Ammon's horn (tissue), 1 donor: ENCODE data around the gene ATRIP.
"Not testable (repeated sequence)": the region's sequence is repeated elsewhere in the genome, so short reads cannot be mapped to it uniquely, and the experiment has no call there.

Experiments
- DNase-seq: peaks from one replicate; pipeline ENCODE4 v3.0.0-alpha.2; 2016; ENCODE audit warnings: low spot score

The ATRIP gene

GRCh38 chr3:48469046-48469915 is 22.7 kb downstream of the ATRIP start:
- no peak for DNase-seq

- no peak for DNase-seq
These were observed 23.7 kb downstream of the ATRIP start for GRCh38 chr3:48470286-48470685.

GRCh38 chr3:48472673-48472922 is 26.1 kb downstream of the ATRIP start:
- no peak for DNase-seq

DNA sequence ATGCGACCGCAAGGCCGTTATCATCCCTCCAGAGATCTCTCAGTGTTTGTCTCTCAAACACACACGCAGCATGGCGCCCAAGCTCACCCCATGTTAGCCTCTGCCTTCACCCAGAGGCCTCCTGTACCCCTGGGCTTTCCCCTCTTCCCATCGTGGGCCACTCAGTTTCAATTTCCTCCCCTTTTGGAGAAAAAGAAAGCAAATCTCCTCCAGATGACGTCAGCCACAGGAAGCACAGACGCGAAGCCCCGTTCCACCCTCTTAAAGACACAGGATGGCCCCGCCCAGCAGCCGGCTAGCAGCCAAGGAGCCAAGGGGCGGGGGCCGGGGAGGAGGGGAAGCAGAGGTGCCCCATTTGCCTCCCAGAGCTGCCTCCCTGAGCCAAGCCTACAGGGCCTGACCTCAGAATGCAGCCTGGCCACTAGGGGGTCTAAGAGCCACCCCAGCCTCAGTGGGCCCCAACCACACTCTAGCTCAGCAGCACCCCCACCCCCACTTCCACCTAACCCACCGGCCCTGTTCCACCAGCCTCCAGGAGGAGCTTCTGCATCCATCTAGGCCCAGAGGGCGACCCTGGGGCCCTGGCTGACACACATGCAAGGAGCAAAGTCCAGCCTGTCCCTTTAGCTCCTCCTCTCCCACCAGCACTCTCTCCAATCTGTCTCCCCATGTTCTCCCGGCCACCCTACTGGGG is 26.5 kb downstream of the ATRIP start:
- peak; percentile 94 for DNase-seq

DNA sequence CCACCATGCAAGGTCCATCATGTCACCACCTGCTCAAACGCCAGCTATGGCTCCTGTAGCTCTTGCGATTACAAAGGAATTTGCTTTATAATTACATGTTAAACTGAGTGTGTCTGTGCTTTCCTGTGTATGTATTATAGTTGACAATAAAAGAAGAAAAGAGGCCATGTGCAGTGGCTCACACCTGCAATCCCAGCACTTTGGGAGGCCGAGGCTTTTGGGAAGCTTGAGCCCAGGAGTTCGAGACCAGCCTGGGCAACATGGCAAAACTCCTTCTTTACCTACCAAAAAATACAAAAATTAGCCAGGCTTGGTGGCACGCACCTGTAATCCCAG is 27.0 kb downstream of the ATRIP start:
- DNase-seq: no peak

GRCh38 chr3:48474031-48474430 is 27.5 kb downstream of the ATRIP start:
- DNase-seq: not testable (repeated sequence)

DNA sequence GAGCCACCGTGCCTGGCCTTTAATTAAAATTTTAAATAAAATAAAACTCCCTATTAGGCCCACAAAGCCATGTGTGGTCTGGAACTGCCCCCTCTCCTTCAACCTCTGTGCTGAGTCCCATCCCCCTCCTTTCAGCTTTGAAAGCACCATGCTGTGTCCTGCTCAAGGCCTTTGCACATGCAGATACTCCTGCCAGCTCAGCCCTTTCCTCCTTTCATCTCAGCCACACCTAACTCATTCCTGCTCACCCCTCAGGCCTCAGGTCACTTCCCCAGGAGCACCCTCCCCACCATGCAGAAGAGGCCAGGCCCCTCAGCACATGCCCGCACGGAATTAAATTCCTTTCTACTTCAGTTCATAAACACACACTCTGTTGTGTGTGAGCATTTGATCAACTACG is 28.1 kb downstream of the ATRIP start:
- DNase-seq: no peak

- no peak for DNase-seq
These were observed 28.7 kb downstream of the ATRIP start for GRCh38 chr3:48475188-48475587.

DNA sequence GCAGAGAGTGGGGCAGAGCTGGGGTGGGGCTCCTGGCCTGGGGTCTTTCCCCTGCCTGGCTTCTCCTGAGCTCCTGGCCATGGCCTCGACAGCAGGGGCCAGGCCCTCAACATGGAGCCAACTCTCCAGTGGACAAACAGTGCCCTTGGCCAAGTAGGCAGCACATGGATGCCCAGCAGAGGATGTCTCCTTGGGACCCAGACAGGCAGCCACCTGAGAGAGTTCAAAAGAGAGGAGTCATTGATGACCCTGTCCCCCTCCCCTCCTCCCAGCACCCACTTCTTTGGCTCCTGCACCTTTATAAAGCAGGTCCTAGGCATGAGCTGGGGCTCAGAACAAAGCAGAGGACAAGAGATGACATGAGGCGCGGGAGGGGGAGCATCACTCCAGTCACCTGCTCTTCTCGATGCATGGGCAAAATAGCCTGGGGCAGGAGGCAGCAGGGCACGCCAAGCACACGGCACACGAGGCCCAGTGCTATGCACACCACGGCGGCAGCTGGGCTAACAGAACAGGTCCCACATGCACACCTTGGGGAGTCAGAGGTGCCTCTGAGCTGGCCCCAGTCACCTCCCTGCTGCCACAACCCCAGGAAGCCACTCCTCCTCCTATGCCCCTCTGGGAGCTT is 30.0 kb downstream of the ATRIP start:
- DNase-seq: no peak

GRCh38 chr3:48477959-48478520 is 31.5 kb downstream of the ATRIP start:
- DNase-seq: no peak

DNA sequence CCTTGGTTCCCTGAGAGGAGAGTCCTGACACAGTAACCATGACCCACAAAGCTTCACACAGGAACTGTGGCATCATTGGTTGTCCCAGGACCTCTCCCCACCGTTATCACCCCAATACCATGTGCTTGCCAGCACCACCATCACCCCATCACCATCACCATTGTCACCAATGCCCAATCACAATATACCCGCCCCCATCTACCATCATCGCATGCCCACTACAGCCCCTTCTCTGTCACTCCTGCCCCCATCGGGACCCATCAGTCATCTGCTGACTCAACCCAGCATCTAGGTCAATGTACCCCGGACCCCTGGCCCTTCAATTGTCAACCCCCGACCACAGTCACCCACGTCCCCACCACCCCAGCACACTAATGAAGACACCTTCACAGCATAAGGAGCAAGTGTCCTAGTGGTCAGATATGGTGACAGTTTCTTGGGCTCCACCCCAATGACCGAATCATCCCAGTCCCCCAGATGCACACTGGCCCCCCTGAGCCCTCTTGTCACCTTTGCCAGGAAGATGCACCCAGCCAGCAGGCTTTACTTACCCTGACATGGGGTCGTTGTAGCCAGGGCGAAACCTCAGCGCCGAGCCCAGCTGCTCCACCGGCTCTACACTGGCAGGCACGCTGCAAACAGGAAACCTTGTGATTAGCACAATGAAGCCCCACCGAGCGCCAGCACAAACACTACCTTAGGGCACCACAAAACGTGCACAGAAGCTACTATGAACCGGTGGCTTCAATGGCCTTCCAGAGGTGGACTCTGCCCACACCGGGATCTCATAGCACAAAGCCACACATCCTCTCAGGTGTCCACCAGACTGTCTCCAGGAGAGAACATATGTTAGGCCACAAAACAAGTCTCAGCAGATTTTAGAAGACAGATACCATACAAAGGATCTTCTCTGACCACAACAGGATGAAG is 32.4 kb downstream of the ATRIP start:
- no peak for DNase-seq

- not testable (repeated sequence) for DNase-seq
These were observed 34.4 kb downstream of the ATRIP start for GRCh38 chr3:48480891-48481290.

DNA sequence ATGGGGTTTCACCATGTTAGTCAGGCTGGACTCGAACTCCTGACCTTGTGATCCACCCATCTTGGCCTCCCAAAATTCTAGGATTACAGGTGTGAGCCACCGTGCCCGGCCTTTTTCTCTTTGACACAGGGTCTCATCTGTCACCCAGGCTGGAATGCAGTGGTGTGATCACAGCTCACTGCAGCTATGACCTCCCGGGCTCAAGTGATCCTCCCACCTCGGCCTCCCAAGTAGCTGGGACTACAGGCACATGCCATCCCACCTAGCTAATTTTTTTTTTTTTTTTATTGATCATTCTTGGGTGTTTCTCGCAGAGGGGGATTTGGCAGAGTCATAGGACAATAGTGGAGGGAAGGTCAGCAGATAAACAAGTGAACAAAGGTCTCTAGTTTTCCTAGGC is 36.3 kb downstream of the ATRIP start:
- DNase-seq: not testable (repeated sequence)

DNA sequence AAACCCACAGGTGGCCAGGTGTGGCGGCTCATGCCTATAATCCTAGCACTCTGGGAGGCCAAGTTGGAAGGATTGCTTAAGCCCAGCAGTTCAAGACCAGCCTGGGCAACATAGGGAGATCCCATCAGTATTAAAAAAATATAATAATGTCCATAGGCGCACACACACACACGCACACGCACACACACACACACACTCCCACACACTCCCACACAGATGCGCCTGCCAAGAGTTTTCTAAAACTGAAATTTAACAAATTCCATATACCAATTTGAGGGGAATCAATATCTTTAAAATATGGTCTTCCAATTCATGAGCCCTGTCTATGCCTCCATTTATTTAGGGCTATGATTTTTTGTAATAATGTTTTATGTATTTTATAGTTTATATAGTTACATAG is 40.4 kb downstream of the ATRIP start:
- DNase-seq: no peak

DNA sequence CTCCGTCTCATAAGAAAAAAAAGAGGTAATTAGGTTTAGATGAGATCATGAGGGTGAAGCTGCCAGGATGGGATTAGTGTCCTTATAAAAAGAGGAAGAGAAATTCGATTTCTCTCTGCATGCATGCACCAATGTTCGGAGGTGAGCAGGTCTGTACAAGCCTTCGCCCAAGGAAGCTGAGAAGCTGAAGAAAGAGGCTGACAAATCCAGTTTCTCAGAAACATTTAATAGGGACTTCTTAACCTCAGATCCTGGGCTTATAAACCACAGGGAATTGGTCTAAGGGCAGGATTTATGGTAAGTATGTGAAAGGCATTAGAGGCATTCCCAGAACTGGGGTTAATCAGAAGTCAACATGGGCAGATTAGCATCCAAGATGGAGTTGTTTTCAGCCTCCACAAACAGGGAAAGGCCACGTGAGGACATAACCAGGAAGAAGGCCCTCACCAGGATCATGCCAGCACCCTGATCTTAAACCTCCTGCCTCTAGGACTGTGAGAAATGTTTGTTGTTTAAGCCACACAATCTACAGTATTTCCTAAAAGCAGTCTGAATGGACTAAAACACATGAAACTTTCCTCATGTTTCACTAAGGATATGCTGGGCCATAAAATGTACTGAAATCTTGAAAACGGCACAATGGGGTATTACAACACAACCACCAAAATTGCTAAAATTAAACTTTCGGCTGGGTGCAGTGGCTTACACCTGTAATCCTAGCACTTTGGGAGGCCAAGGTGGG is 46.1 kb downstream of the ATRIP start:
- DNase-seq: no peak

DNA sequence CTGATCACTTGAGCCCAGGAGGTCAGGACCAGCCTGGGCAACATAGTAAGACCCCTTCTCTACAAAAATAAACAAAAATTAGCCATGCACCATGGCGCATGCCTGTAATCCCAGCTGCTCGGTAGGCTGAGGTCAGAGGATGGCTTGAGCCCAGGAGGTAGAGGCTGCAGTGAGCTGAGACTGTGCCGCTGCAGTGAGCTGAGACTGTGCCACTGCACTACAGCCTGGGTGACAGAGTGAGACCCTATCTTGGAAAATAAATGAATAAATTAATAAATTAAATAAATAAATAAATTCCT is 46.6 kb downstream of the ATRIP start:
- no peak for DNase-seq

- DNase-seq: no peak
These were observed 54.1 kb downstream of the ATRIP start for GRCh38 chr3:48500656-48501055.

GRCh38 chr3:48501196-48501595 is 54.7 kb downstream of the ATRIP start:
- DNase-seq: no peak

DNA sequence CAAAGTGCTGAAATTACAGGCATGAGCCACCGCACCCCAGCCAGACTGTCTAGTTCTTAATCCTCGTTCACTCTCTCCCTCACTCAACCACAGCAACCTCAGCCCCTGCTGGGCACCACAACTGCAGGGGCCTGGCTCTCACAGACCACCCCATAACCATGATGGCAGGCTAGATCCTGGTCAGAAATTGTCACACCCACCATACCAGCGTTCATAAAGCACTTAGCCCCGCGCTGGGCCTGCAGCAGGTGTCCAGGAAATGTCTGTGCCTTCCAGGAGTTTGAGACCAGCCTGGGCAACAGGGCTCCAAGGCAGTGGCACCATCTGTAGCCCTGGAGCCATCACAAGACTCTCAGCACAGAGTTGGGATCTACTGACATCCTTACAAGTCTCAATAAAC is 55.6 kb downstream of the ATRIP start:
- DNase-seq: no peak

DNA sequence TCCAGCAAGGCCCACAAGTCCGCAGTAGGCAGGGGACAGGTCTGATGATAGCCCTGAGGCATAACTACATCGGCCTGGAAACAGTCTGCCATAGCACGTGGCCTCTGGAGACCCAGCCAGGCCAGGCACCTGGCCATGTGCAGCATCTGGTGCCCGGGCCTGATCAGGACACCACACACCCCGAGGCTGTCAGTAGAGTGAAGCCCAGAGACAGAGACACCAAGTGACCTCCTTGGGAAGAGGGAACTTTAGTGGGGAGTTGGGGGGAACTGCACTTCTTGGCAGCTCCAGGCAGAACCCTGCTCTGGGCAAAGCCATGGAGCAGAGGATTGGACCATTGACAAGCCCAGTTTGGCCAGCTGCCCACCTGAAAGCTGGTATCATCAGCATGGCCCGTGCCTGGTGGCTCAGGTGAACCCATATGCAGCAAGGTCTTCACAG is 56.2 kb downstream of the ATRIP start:
- no peak for DNase-seq

- no peak for DNase-seq
These were observed 57.0 kb downstream of the ATRIP start for GRCh38 chr3:48503401-48504050.
